ENCODE measurements around the gene CTNNBL1. TPM values are rescaled to one million over a fixed set of nuclear protein-coding genes. Genes with fewer than 3 reads are reported as not detected.

The CTNNBL1 gene
- total RNA-seq, 1 donor: 23.3 TPM

DNA sequence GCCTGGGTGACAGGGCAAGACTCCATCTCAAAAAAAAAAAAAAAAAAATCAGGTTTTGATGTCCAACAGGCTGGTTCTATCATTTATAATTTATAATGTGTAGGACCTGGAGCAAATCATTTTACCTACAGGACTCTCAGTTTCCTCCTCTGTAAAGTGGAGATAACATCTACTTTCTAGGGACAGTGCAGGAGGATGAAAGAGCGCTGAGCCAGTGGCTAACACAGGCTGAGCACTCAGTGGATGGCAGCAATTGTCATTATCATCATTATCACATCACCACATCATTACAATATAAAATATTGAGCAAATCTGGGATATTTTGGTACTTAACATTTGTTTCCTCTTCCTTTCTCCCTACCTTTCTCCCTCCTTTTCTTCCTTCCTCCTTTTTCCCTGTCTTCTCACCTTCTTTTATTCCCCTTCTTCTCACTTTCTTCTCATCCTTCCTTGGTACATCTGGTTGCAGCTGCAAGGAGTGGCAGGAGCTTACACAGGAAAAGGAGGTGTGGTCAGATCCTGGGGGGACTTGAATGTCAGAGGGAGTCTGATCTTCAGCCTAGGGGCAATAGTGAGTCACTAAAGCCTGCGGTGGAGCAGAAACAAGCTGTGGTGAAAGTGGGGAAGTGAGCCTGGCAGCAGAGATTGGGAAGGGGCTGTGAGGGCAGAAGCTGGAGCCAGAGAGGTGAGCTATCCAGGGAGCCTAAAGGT lies 24.6 kb upstream of the CTNNBL1 start:
- TF ChIP-seq, protein P1, sequence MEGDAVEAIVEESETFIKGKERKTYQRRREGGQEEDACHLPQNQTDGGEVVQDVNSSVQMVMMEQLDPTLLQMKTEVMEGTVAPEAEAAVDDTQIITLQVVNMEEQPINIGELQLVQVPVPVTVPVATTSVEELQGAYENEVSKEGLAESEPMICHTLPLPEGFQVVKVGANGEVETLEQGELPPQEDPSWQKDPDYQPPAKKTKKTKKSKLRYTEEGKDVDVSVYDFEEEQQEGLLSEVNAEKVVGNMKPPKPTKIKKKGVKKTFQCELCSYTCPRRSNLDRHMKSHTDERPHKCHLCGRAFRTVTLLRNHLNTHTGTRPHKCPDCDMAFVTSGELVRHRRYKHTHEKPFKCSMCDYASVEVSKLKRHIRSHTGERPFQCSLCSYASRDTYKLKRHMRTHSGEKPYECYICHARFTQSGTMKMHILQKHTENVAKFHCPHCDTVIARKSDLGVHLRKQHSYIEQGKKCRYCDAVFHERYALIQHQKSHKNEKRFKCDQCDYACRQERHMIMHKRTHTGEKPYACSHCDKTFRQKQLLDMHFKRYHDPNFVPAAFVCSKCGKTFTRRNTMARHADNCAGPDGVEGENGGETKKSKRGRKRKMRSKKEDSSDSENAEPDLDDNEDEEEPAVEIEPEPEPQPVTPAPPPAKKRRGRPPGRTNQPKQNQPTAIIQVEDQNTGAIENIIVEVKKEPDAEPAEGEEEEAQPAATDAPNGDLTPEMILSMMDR (IDR thresholded peaks at IDR 0.05; ENCODE audit: insufficient read depth, low read depth, low read length): no peak

GRCh38 chr20:37669773-37670236 lies 24.0 kb upstream of the CTNNBL1 start:
- TF ChIP-seq, protein P1 (IDR thresholded peaks at IDR 0.05; ENCODE audit: insufficient read depth, low read depth, low read length): no peak
- DNase-seq (ENCODE audit: low read depth): no peak
- H3K4me3 ChIP-seq (ENCODE audit: low read depth, low read length): no peak overlapping the region

More for the DNA sequence above, 24.6 kb upstream of the CTNNBL1 start:
- peak; percentile 6 for DNase-seq (ENCODE audit: low read depth)
- H3K4me3 ChIP-seq (ENCODE audit: low read depth, low read length): no peak overlapping the region

DNA sequence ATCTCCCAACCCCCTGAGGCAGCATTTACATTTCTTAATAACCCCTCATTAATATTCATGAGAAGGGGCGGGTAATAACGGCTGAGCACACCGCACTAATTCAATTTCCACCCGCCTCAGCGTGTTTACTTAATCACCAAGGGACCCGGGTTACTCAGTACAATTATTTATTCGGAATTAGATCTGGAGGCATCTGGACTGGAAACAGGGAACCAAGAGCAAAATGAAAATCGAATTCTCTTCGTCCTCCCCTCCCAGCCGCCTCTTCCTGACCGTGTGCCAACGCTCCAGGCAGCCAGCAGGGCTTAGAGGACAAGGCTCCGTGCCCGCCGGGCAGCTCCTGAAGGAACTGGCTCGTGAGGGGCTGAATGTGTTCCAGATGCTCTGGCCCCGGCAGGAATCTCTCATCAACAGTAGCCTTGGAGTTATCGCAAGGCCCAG lies 23.5 kb upstream of the CTNNBL1 start:
- no peak overlapping the region for H3K4me3 ChIP-seq (ENCODE audit: low read depth, low read length)
- DNase-seq (ENCODE audit: low read depth): no peak

GRCh38 chr20:37672143-37672542 lies 21.7 kb upstream of the CTNNBL1 start:
- TF ChIP-seq, protein P1 (IDR thresholded peaks at IDR 0.05; ENCODE audit: insufficient read depth, low read depth, low read length): no peak
- H3K4me3 ChIP-seq (ENCODE audit: low read depth, low read length): no peak overlapping the region
- DNase-seq (ENCODE audit: low read depth): no peak

More for the DNA sequence above, 23.5 kb upstream of the CTNNBL1 start:
- TF ChIP-seq, protein P1 (IDR thresholded peaks at IDR 0.05; ENCODE audit: insufficient read depth, low read depth, low read length): no peak

DNA sequence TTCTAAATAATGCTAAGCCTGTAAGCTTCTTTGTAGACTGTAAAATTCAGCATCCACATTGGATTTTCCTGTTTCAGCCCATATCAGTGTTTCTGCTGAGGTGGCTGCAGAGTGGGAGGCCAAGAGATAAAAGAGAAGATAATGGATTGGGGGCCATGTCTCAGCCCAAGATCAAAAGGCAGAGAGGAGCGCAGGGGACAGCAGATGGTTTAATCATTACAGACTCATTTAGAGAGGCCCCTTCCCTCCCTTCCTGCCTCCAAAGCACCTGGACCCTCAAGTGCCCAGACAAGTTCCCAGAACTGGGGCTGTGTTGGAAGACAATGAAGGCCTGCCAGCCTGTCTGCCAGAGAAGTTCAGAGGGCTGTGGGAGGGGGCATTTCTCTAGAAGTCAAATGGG lies 20.4 kb upstream of the CTNNBL1 start:
- no peak overlapping the region for H3K4me3 ChIP-seq (ENCODE audit: low read depth, low read length)
- TF ChIP-seq, protein P1 (IDR thresholded peaks at IDR 0.05; ENCODE audit: insufficient read depth, low read depth, low read length): no peak
- no peak for DNase-seq (ENCODE audit: low read depth)

DNA sequence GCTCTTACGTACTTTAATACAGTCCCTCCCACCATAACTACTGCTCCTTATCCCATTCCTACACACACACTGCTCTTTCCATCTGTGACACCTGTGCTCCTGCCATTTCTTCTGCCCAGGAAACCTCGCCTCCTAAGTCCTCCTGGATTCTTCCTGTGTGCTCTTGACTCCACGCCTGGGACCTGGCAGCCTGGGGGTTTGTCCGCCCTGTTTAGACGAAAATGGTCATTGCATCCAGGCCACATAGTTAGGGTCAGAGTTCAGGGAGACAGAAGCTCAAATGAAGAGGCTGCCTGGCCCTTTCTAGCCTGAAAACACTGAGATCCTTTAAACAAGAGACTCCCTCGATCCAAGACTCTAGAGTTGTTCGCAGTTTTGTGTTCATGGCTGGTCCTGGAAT lies 17.4 kb upstream of the CTNNBL1 start:
- H3K4me3 ChIP-seq (ENCODE audit: low read depth, low read length): no peak overlapping the region
- TF ChIP-seq, protein P1 (IDR thresholded peaks at IDR 0.05; ENCODE audit: insufficient read depth, low read depth, low read length): no peak
- DNase-seq (ENCODE audit: low read depth): no peak

Data from fibroblast of villous mesenchyme (primary cell).